Upper lobe of right lung (tissue), 1 donor: ENCODE measurements around the gene RHOC. TPM values are rescaled to one million over a fixed set of nuclear protein-coding genes. Genes with fewer than 3 reads are reported as not detected.
"Not testable (repeated sequence)": the region's sequence is repeated elsewhere in the genome, so short reads cannot be mapped to it uniquely, and the experiment has no call there.

Source experiments
- ATAC-seq: fragments of 200-7000 bp; cut with Tn5 transposase; one replicate; pipeline ENCODE4 v1.9.1; 2020; ENCODE audit warnings: mild to moderate bottlenecking, moderate library complexity
- DNase-seq: peaks from one replicate; pipeline ENCODE4 v3.0.0-alpha.2; 2020
- H3K27ac ChIP-seq: fragments of 200-600 bp; one replicate; pipeline ENCODE4 v1.8.0; 2022
- H3K27me3 ChIP-seq: fragments of 200-600 bp; one replicate; pipeline ENCODE4 v1.8.0; 2022; ENCODE audit warnings: mild to moderate bottlenecking
- H3K36me3 ChIP-seq: fragments of 200-600 bp; one replicate; pipeline ENCODE4 v1.8.0; 2022
- H3K4me1 ChIP-seq: fragments of 200-600 bp; one replicate; pipeline ENCODE4 v1.8.0; 2022
- H3K4me3 ChIP-seq: fragments of 200-600 bp; one replicate; pipeline ENCODE4 v1.8.0; 2022; ENCODE audit warnings: mild to moderate bottlenecking
- H3K9me3 ChIP-seq: fragments of 200-600 bp; one replicate; pipeline ENCODE4 v1.8.0; 2022
- intact Hi-C: fragments of 100-400 bp; cut with DNase I; formaldehyde crosslinking; loops from one replicate; pipeline ENCODE4 v1.11.0; 2022
- total RNA-seq: library from RNA; stranded (reverse); fragmentation: NEBNext Ultra II Directional; extraction: Animal tissue kit (Norgen Biotek cat#: 25700); gene quantifications from one replicate; pipeline ENCODE4 v1.2.1, GENCODE V29; 2021
- TF ChIP-seq, protein P1 (sequence below): fragments of 200-600 bp; IDR thresholded peaks from one replicate; pipeline ENCODE4 v1.8.0; 2022; ENCODE audit warnings: antibody characterized with exemption
- donor health status: DM: no; HTN: yes; CAD: no; lungs with severe emphysema.

The RHOC gene
- total RNA-seq, 1 donor from 2014 or later, result 150 TPM

DNA sequence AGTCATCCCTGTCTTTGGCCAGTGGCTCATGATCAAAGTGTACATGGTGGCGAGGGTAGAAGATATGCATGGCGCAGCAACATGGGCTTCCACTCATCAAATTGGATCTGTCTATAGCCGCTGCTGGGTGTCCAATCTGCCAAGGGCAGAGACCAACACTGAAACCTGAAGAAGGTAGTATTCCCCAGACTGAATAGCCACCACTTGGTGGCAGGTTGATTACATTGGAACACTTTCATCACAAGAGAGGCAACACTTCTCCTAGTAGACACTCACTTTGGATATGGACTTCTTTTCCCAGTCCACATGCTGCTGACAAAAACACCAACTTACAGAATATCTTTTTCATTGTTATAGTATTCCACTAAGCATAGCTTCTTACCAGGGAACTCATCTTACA is 30.6 kb upstream of the RHOC start:
- Histone ChIP-seq H3K27ac (no peak overlapping the region), H3K4me3 (no peak overlapping the region), H3K9me3 (no peaks in the 10 kb centered on the region), H3K27me3 (peaks cover 22% of the 10 kb centered on the region), H3K4me1 (no peaks in the 10 kb centered on the region), H3K36me3 (no peaks in the 10 kb centered on the region)
- intact Hi-C loops, result no loop called here
- TF ChIP-seq, protein P1, sequence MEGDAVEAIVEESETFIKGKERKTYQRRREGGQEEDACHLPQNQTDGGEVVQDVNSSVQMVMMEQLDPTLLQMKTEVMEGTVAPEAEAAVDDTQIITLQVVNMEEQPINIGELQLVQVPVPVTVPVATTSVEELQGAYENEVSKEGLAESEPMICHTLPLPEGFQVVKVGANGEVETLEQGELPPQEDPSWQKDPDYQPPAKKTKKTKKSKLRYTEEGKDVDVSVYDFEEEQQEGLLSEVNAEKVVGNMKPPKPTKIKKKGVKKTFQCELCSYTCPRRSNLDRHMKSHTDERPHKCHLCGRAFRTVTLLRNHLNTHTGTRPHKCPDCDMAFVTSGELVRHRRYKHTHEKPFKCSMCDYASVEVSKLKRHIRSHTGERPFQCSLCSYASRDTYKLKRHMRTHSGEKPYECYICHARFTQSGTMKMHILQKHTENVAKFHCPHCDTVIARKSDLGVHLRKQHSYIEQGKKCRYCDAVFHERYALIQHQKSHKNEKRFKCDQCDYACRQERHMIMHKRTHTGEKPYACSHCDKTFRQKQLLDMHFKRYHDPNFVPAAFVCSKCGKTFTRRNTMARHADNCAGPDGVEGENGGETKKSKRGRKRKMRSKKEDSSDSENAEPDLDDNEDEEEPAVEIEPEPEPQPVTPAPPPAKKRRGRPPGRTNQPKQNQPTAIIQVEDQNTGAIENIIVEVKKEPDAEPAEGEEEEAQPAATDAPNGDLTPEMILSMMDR, result no peak
- no peak for DNase-seq
- no peak for ATAC-seq

DNA sequence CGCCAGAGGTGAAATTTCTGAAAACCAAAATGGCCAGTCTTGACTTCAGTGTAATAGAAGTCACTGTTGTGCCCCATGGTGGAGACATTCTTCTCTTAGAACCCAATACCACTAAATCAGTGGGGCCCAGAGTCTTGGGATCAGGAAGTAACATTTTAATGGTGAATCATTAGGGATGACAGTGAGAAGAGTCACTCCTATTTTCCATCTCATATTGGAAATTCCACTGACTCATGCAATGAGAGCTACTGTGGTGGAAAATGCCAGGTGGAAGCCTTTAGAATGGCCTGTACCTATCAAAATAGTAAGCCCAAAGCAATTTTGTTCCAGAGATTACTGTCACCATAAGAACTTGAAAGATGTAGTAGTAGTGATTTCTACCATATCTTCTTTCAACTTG is 28.8 kb upstream of the RHOC start:
- TF ChIP-seq, protein P1, result no peak
- H3K36me3 ChIP-seq, result no peaks in the 10 kb centered on the region
- no peak overlapping the region for H3K27ac ChIP-seq
- ATAC-seq (no peak), DNase-seq (no peak)
- intact Hi-C loops, result no loop called here
- peaks cover 10% of the 10 kb centered on the region for H3K27me3 ChIP-seq
- no peaks in the 10 kb centered on the region for H3K9me3 ChIP-seq
- H3K4me3 ChIP-seq, result no peak overlapping the region
- no peaks in the 10 kb centered on the region for H3K4me1 ChIP-seq

- DNase-seq (no peak), ATAC-seq (no peak)
- Histone ChIP-seq H3K36me3 (no peaks in the 10 kb centered on the region), H3K4me3 (no peak overlapping the region), H3K27ac (no peak overlapping the region), H3K27me3 (no peaks in the 10 kb centered on the region), H3K4me1 (no peaks in the 10 kb centered on the region), H3K9me3 (no peaks in the 10 kb centered on the region)
- TF ChIP-seq, protein P1, result no peak
- intact Hi-C loops, result no loop called here
Measured at GRCh38 chr1:112731451-112731850, 24.5 kb upstream of the RHOC start.

GRCh38 chr1:112729909-112730308 is 23.0 kb upstream of the RHOC start:
- no peak for DNase-seq
- TF ChIP-seq, protein P1, result no peak

GRCh38 chr1:112729011-112729410 is 22.1 kb upstream of the RHOC start:
- not testable (repeated sequence) for H3K4me3 ChIP-seq, H3K36me3 ChIP-seq, H3K4me1 ChIP-seq, DNase-seq, H3K9me3 ChIP-seq, H3K27me3 ChIP-seq, ATAC-seq, H3K27ac ChIP-seq
- intact Hi-C loops, result loop anchor here (10.0 kb wide), 1 partner anchor 146 kb away; no protein-coding TSS in a partner anchor

More at GRCh38 chr1:112729909-112730308, 23.0 kb upstream of the RHOC start:
- H3K36me3 ChIP-seq, result no peaks in the 10 kb centered on the region
- H3K4me3 ChIP-seq, result no peak overlapping the region
- no peaks in the 10 kb centered on the region for H3K9me3 ChIP-seq
- intact Hi-C loops, result loop anchor here (10.0 kb wide), 1 partner anchor 145 kb away; no protein-coding TSS in a partner anchor
- H3K27ac ChIP-seq, result no peak overlapping the region
- H3K4me1 ChIP-seq, result no peaks in the 10 kb centered on the region
- H3K27me3 ChIP-seq, result no peaks in the 10 kb centered on the region
- no peak for ATAC-seq

DNA sequence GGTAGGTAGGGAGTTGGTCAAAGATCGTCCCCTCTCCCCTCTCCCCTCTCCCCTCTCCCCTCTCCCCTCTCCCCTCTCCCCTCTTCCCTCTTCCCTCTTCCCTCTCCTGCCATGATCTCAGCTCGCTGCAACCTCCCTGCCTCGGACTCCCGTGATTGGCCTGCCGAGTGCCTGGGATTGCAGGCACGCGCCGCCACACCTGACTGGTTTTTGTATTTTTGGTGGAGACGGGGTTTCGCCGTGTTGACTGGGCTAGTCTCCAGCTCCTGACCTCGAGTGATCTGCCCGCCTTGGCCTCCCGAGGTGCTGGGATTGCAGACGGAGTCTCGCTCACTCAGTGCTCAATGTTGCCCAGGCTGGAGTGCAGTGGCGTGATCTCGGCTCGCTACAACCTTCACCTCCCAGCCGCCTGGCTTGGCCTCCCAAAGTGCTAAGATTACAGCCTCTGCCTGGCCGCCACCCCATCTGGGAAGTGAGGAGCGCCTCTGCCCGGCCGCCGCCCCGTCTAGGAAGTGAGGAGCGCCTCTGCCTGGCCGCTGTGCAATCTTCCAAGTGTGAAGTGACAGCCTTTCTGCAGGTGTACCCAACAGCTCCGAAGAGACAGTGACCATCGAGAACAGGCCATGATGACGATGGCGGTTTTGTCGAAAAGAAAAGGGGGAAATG is 21.5 kb upstream of the RHOC start:
- not testable (repeated sequence) for H3K36me3 ChIP-seq, H3K4me1 ChIP-seq, ATAC-seq, H3K27ac ChIP-seq, DNase-seq, H3K27me3 ChIP-seq, H3K9me3 ChIP-seq, H3K4me3 ChIP-seq
- intact Hi-C loops, result loop anchor here (10.0 kb wide), 1 partner anchor 146 kb away; no protein-coding TSS in a partner anchor

DNA sequence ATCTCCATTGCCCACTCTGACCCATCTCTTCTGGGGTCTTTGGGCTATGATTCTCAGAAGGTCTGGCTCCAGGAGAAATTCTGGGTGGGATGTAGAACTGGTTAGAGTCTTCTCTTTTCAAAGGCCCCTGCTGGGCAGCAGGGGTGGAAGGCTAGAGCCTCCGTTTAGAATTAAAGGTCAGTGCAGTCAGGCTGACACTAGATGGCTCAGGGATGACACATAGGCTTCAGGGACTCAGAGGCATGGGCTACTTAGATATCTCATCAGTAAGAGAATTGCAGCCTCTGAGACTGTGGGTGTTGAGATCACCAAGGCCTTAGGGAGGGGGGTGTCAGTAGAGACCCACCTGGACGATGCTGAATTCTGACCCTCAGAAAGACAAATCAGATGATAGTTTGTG is 20.8 kb upstream of the RHOC start:
- H3K27me3 ChIP-seq, result no peaks in the 10 kb centered on the region
- H3K4me3 ChIP-seq, result no peak overlapping the region
- H3K27ac ChIP-seq, result no peak overlapping the region
- H3K36me3 ChIP-seq, result no peaks in the 10 kb centered on the region
- H3K4me1 ChIP-seq, result peaks cover 5% of the 10 kb centered on the region
- ATAC-seq, result no peak
- TF ChIP-seq, protein P1, result no peak
- no peak for DNase-seq
- intact Hi-C loops, result loop anchor here (10.0 kb wide), 1 partner anchor 147 kb away; no protein-coding TSS in a partner anchor
- H3K9me3 ChIP-seq, result no peaks in the 10 kb centered on the region

GRCh38 chr1:112724240-112724639 is 17.3 kb upstream of the RHOC start:
- not testable (repeated sequence) for H3K27me3 ChIP-seq, H3K4me3 ChIP-seq, H3K36me3 ChIP-seq, ATAC-seq, H3K27ac ChIP-seq, H3K9me3 ChIP-seq, DNase-seq, H3K4me1 ChIP-seq
- intact Hi-C loops, result loop anchor here (10.0 kb wide), 1 partner anchor 151 kb away; no protein-coding TSS in a partner anchor
